Measurements from ENCODE around the gene MYL11.

MYL11 gene

GRCh38 chr16:30413112-30413806, 38.7 kb downstream of the MYL11 start:
- no peak for DNase-seq (ENCODE audit: low spot score)
- H3K14ac ChIP-seq (ENCODE audit: low read length), result no peak overlapping the region
- H3K4me3 ChIP-seq (ENCODE audit: low read length in 2 of 2), result no peak overlapping the region
- peaks cover 5% of the 10 kb centered on the region for H3K79me1 ChIP-seq (ENCODE audit: low read depth, low read length)
- H3K36me3 ChIP-seq (replicated peaks in 1 of 2; ENCODE audit: control insufficient read depth in 2 of 2, insufficient read depth in 2 of 2, low read length in 2 of 2), result peaks cover 19 to 78% of the 10 kb centered on the region in 2 donors
- H2BK12ac ChIP-seq (ENCODE audit: low read length), result no peak overlapping the region
- H3K27me3 ChIP-seq (ENCODE audit: control insufficient read depth in 3 of 3, insufficient read depth in 3 of 3, low read depth in 1 of 3, low read length in 3 of 3), result no peaks in the 10 kb centered on the region
- no peak overlapping the region for H4K91ac ChIP-seq (ENCODE audit: low read depth, low read length, poor library complexity)
- H3K9ac ChIP-seq (ENCODE audit: low read depth, low read length, poor library complexity), result no peak overlapping the region
- no peak overlapping the region for H2AFZ ChIP-seq (ENCODE audit: low read length)
- H3K4me1 ChIP-seq (ENCODE audit: control insufficient read depth in 2 of 2, insufficient read depth in 1 of 2, low read depth in 1 of 2, low read length in 2 of 2), result peaks cover 4 to 6% of the 10 kb centered on the region in 2 donors
- H3K4me2 ChIP-seq (ENCODE audit: insufficient read depth, low read length, poor library complexity, severe bottlenecking), result no peak overlapping the region
- no peak overlapping the region for H4K8ac ChIP-seq (ENCODE audit: low read depth, low read length)
- no peak overlapping the region for H3K18ac ChIP-seq (ENCODE audit: low read length)
- no peak overlapping the region for H3K23ac ChIP-seq (ENCODE audit: low read depth, low read length, poor library complexity)
- H3K27ac ChIP-seq (replicated peaks; ENCODE audit: low read length), result no peak overlapping the region
- no peaks in the 10 kb centered on the region for H3K9me3 ChIP-seq (replicated peaks in 1 of 2; ENCODE audit: control insufficient read depth in 2 of 2, insufficient read depth in 1 of 2, low read depth in 1 of 2, low read length in 2 of 2)
- no peak overlapping the region for H2BK5ac ChIP-seq (ENCODE audit: low read length)
- WGBS, 2 donors (ENCODE audit: extremely low coverage in 2 of 2, insufficient read length in 2 of 2, insufficient replicate concordance in 1 of 2), result no CpG with 5 or more reads among the region's 6 CpGs
- no peak overlapping the region for H2BK15ac ChIP-seq (ENCODE audit: low read length)
- H2AK5ac ChIP-seq (ENCODE audit: low read depth, low read length), result no peak overlapping the region
- no peak overlapping the region for H3K4ac ChIP-seq (ENCODE audit: low read length)
- no peak overlapping the region for H2BK120ac ChIP-seq (ENCODE audit: low read depth, low read length)

- no peak overlapping the region for H3K9ac ChIP-seq (ENCODE audit: low read depth, low read length, poor library complexity)
- H2BK120ac ChIP-seq (ENCODE audit: low read depth, low read length), result no peak overlapping the region
- no peak overlapping the region for H3K14ac ChIP-seq (ENCODE audit: low read length)
- H2AK5ac ChIP-seq (ENCODE audit: low read depth, low read length), result no peak overlapping the region
- no peak for DNase-seq (ENCODE audit: low spot score)
- no peak overlapping the region for H4K91ac ChIP-seq (ENCODE audit: low read depth, low read length, poor library complexity)
- no peak overlapping the region for H2BK12ac ChIP-seq (ENCODE audit: low read length)
- peaks cover 5% of the 10 kb centered on the region for H3K79me1 ChIP-seq (ENCODE audit: low read depth, low read length)
- no peak overlapping the region for H3K4me2 ChIP-seq (ENCODE audit: insufficient read depth, low read length, poor library complexity, severe bottlenecking)
- no peak overlapping the region for H3K18ac ChIP-seq (ENCODE audit: low read length)
- no peaks in the 10 kb centered on the region for H3K27me3 ChIP-seq (ENCODE audit: control insufficient read depth in 3 of 3, insufficient read depth in 3 of 3, low read depth in 1 of 3, low read length in 3 of 3)
- no peak overlapping the region for H4K8ac ChIP-seq (ENCODE audit: low read depth, low read length)
- no CpG with 5 or more reads among the region's 5 CpGs for WGBS, 2 donors (ENCODE audit: extremely low coverage in 2 of 2, insufficient read length in 2 of 2, insufficient replicate concordance in 1 of 2)
- H2AFZ ChIP-seq (ENCODE audit: low read length), result no peak overlapping the region
- H3K9me3 ChIP-seq (replicated peaks in 1 of 2; ENCODE audit: control insufficient read depth in 2 of 2, insufficient read depth in 1 of 2, low read depth in 1 of 2, low read length in 2 of 2), result no peaks in the 10 kb centered on the region
- H3K4me3 ChIP-seq (ENCODE audit: low read length in 2 of 2), result no peak overlapping the region
- no peak overlapping the region for H2BK15ac ChIP-seq (ENCODE audit: low read length)
- no peak overlapping the region for H3K23ac ChIP-seq (ENCODE audit: low read depth, low read length, poor library complexity)
- peaks cover 2 to 3% of the 10 kb centered on the region in 2 donors for H3K4me1 ChIP-seq (ENCODE audit: control insufficient read depth in 2 of 2, insufficient read depth in 1 of 2, low read depth in 1 of 2, low read length in 2 of 2)
- no peak overlapping the region for H3K4ac ChIP-seq (ENCODE audit: low read length)
- H2BK5ac ChIP-seq (ENCODE audit: low read length), result no peak overlapping the region
- no peak overlapping the region for H3K27ac ChIP-seq (replicated peaks; ENCODE audit: low read length)
- H3K36me3 ChIP-seq (replicated peaks in 1 of 2; ENCODE audit: control insufficient read depth in 2 of 2, insufficient read depth in 2 of 2, low read length in 2 of 2), result peaks cover 19 to 80% of the 10 kb centered on the region in 2 donors
Observed at GRCh38 chr16:30414159-30414558, 39.6 kb downstream of the MYL11 start.

- H2BK5ac ChIP-seq (ENCODE audit: low read length), result no peak overlapping the region
- H2AFZ ChIP-seq (ENCODE audit: low read length), result no peak overlapping the region
- no peak overlapping the region for H3K14ac ChIP-seq (ENCODE audit: low read length)
- no peak overlapping the region for H3K18ac ChIP-seq (ENCODE audit: low read length)
- peaks cover 15 to 86% of the 10 kb centered on the region in 2 donors for H3K36me3 ChIP-seq (replicated peaks in 1 of 2; ENCODE audit: control insufficient read depth in 2 of 2, insufficient read depth in 2 of 2, low read length in 2 of 2)
- no peak overlapping the region for H2BK120ac ChIP-seq (ENCODE audit: low read depth, low read length)
- no peak overlapping the region for H3K23ac ChIP-seq (ENCODE audit: low read depth, low read length, poor library complexity)
- H3K4ac ChIP-seq (ENCODE audit: low read length), result no peak overlapping the region
- peaks cover 5% of the 10 kb centered on the region for H3K79me1 ChIP-seq (ENCODE audit: low read depth, low read length)
- no CpG with 5 or more reads among the region's 4 CpGs for WGBS, 2 donors (ENCODE audit: extremely low coverage in 2 of 2, insufficient read length in 2 of 2, insufficient replicate concordance in 1 of 2)
- no peak overlapping the region for H3K9ac ChIP-seq (ENCODE audit: low read depth, low read length, poor library complexity)
- no peak overlapping the region for H2BK15ac ChIP-seq (ENCODE audit: low read length)
- H4K8ac ChIP-seq (ENCODE audit: low read depth, low read length), result no peak overlapping the region
- H3K4me2 ChIP-seq (ENCODE audit: insufficient read depth, low read length, poor library complexity, severe bottlenecking), result no peak overlapping the region
- H3K4me3 ChIP-seq (ENCODE audit: low read length in 2 of 2), result no peak overlapping the region
- no peak overlapping the region for H4K91ac ChIP-seq (ENCODE audit: low read depth, low read length, poor library complexity)
- no peaks in the 10 kb centered on the region for H3K9me3 ChIP-seq (replicated peaks in 1 of 2; ENCODE audit: control insufficient read depth in 2 of 2, insufficient read depth in 1 of 2, low read depth in 1 of 2, low read length in 2 of 2)
- no peak overlapping the region for H3K27ac ChIP-seq (replicated peaks; ENCODE audit: low read length)
- H2BK12ac ChIP-seq (ENCODE audit: low read length), result no peak overlapping the region
- H3K4me1 ChIP-seq (ENCODE audit: control insufficient read depth in 2 of 2, insufficient read depth in 1 of 2, low read depth in 1 of 2, low read length in 2 of 2), result peaks cover 0 to 2% of the 10 kb centered on the region in 2 donors
- no peaks in the 10 kb centered on the region for H3K27me3 ChIP-seq (ENCODE audit: control insufficient read depth in 3 of 3, insufficient read depth in 3 of 3, low read depth in 1 of 3, low read length in 3 of 3)
- H2AK5ac ChIP-seq (ENCODE audit: low read depth, low read length), result no peak overlapping the region
- no peak for DNase-seq (ENCODE audit: low spot score)
Observed at GRCh38 chr16:30416047-30416603, 41.5 kb downstream of the MYL11 start.

- Histone ChIP-seq H2BK120ac (ENCODE audit: low read depth, low read length) (no peak overlapping the region), H3K23ac (ENCODE audit: low read depth, low read length, poor library complexity) (peak overlapping the region; percentile 96), H4K8ac (ENCODE audit: low read depth, low read length) (no peak overlapping the region), H3K4me1 (ENCODE audit: control insufficient read depth in 2 of 2, insufficient read depth in 1 of 2, low read depth in 1 of 2, low read length in 2 of 2) (peaks cover 0 to 2% of the 10 kb centered on the region in 2 donors), H3K4ac (ENCODE audit: low read length) (no peak overlapping the region), H3K27ac (replicated peaks; ENCODE audit: low read length) (no peak overlapping the region), H3K79me1 (ENCODE audit: low read depth, low read length) (peaks cover 3% of the 10 kb centered on the region), H3K4me3 (ENCODE audit: low read length in 2 of 2) (peak overlapping the region in 1 of 2 donors; percentile 84), H3K18ac (ENCODE audit: low read length) (peak overlapping the region; percentile 31), H3K14ac (ENCODE audit: low read length) (no peak overlapping the region), H3K27me3 (ENCODE audit: control insufficient read depth in 3 of 3, insufficient read depth in 3 of 3, low read depth in 1 of 3, low read length in 3 of 3) (no peaks in the 10 kb centered on the region), H2BK15ac (ENCODE audit: low read length) (no peak overlapping the region), H3K9ac (ENCODE audit: low read depth, low read length, poor library complexity) (peak overlapping the region; percentile 78), H3K9me3 (replicated peaks in 1 of 2; ENCODE audit: control insufficient read depth in 2 of 2, insufficient read depth in 1 of 2, low read depth in 1 of 2, low read length in 2 of 2) (no peaks in the 10 kb centered on the region), H3K4me2 (ENCODE audit: insufficient read depth, low read length, poor library complexity, severe bottlenecking) (peak overlapping the region; percentile 93), H3K36me3 (replicated peaks in 1 of 2; ENCODE audit: control insufficient read depth in 2 of 2, insufficient read depth in 2 of 2, low read length in 2 of 2) (peaks cover 11 to 86% of the 10 kb centered on the region in 2 donors), H4K91ac (ENCODE audit: low read depth, low read length, poor library complexity) (no peak overlapping the region), H2BK5ac (ENCODE audit: low read length) (no peak overlapping the region), H2AK5ac (ENCODE audit: low read depth, low read length) (peak overlapping the region; percentile 78), H2BK12ac (ENCODE audit: low read length) (no peak overlapping the region), H2AFZ (ENCODE audit: low read length) (no peak overlapping the region)
- no peak for DNase-seq (ENCODE audit: low spot score)
- WGBS, 2 donors (ENCODE audit: extremely low coverage in 2 of 2, insufficient read length in 2 of 2, insufficient replicate concordance in 1 of 2), result no CpG with 5 or more reads among the region's 18 CpGs
Observed at GRCh38 chr16:30416624-30417528, 42.3 kb downstream of the MYL11 start.

Data from neuronal stem cell (in vitro differentiated cells).